ENCODE measurements around the gene RPAP3.

RPAP3 gene

DNA sequence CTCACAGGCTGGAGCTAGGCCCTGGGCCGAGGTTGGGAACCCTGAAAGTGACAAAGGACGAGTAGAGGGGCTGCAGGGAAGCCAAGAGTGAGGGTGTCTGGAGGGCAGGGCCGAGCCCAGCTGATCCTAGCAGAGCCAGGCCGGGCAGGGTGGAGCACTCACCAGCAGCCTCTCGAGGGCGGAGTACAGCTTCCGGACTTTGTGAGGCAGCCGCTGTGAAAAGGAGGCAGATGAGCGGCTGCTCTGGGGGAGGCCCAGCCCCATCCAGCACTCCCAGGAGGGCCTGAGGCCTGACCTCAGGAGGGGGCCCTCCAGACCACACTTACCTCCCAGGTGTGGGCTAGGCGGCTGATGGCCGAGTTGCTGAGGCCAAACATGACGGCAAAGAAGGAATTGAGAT lies 34.1 kb upstream of the RPAP3 start:
- Histone ChIP-seq H3K4me3 (ENCODE audit: severe bottlenecking) (no peak overlapping the region), H3K4me1 (ENCODE audit: insufficient read depth, poor library complexity, severe bottlenecking) (peaks cover 3% of the 10 kb centered on the region), H3K27me3 (ENCODE audit: insufficient read depth, poor library complexity, severe bottlenecking) (no peaks in the 10 kb centered on the region), H3K36me3 (ENCODE audit: low read depth) (no peaks in the 10 kb centered on the region), H3K9me3 (ENCODE audit: severe bottlenecking) (no peaks in the 10 kb centered on the region), H3K27ac (ENCODE audit: poor library complexity, severe bottlenecking) (no peak overlapping the region)
- DNase-seq (ENCODE audit: low spot score) = peak; percentile 55
- TF ChIP-seq, protein P1, sequence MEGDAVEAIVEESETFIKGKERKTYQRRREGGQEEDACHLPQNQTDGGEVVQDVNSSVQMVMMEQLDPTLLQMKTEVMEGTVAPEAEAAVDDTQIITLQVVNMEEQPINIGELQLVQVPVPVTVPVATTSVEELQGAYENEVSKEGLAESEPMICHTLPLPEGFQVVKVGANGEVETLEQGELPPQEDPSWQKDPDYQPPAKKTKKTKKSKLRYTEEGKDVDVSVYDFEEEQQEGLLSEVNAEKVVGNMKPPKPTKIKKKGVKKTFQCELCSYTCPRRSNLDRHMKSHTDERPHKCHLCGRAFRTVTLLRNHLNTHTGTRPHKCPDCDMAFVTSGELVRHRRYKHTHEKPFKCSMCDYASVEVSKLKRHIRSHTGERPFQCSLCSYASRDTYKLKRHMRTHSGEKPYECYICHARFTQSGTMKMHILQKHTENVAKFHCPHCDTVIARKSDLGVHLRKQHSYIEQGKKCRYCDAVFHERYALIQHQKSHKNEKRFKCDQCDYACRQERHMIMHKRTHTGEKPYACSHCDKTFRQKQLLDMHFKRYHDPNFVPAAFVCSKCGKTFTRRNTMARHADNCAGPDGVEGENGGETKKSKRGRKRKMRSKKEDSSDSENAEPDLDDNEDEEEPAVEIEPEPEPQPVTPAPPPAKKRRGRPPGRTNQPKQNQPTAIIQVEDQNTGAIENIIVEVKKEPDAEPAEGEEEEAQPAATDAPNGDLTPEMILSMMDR (IDR thresholded peaks at IDR 0.05; ENCODE audit: poor library complexity, severe bottlenecking) = no peak
- no peak for ATAC-seq (ENCODE audit: low read depth)

DNA sequence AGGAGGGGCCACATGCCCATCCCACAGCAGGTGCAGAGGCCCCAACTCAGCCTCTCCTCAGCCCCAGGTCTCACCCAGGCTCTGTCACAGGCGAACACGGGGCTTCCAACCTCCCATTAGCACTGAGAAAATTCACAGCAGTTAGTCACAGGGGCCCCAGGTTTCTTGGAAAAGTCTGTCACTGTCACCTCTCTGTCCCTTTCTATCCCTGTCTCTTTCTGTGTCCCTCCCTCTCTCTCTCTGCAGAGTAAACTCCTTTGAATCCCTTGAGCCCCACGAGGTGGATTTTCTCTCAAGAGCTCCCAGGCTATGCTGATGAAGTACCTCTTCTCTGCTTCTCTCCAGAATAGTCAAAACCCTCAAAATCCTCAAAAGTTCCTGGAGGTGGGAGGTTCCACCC lies 33.5 kb upstream of the RPAP3 start:
- no peaks in the 10 kb centered on the region for H3K36me3 ChIP-seq (ENCODE audit: low read depth)
- H3K4me1 ChIP-seq (ENCODE audit: insufficient read depth, poor library complexity, severe bottlenecking) = peaks cover 3% of the 10 kb centered on the region
- TF ChIP-seq, protein P1 (IDR thresholded peaks at IDR 0.05; ENCODE audit: poor library complexity, severe bottlenecking) = no peak
- H3K9me3 ChIP-seq (ENCODE audit: severe bottlenecking) = no peaks in the 10 kb centered on the region
- H3K4me3 ChIP-seq (ENCODE audit: severe bottlenecking) = no peak overlapping the region
- DNase-seq (ENCODE audit: low spot score) (no peak), ATAC-seq (ENCODE audit: low read depth) (no peak)
- H3K27me3 ChIP-seq (ENCODE audit: insufficient read depth, poor library complexity, severe bottlenecking) = no peaks in the 10 kb centered on the region
- no peak overlapping the region for H3K27ac ChIP-seq (ENCODE audit: poor library complexity, severe bottlenecking)

DNA sequence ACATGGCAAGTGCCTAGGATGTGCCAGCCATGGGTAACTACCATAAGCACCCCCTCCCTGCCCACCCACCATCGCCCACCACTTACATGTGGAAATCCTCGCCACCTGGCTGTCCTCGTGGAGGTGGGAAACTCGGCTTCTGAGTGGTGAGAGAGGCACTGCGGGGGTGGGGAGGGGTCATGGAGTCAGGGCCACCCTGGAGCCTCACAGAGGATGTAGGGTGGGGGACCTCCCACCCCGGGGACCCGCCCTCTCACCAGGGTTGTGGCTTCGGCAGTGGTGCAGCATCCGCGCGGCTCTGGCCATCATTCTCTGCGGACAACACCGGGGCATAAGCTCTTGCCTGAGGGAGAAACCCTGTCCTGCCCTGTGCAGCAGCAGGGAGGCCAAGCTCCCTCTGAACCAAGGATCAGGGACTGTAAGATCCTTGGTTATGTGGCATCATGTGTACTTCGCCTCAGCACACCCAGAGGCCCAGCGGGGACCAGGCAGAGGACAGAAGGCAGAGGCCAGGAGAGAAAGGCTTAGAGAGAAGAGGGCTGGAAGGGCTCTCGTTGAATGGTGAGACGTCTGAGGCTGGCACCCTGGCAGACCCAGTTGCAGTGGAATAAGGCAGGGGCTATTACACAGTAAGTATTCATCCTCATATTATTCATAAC lies 32.2 kb upstream of the RPAP3 start:
- Histone ChIP-seq H3K4me1 (ENCODE audit: insufficient read depth, poor library complexity, severe bottlenecking) (peaks cover 3% of the 10 kb centered on the region), H3K9me3 (ENCODE audit: severe bottlenecking) (no peaks in the 10 kb centered on the region), H3K4me3 (ENCODE audit: severe bottlenecking) (no peak overlapping the region), H3K27ac (ENCODE audit: poor library complexity, severe bottlenecking) (no peak overlapping the region), H3K27me3 (ENCODE audit: insufficient read depth, poor library complexity, severe bottlenecking) (no peaks in the 10 kb centered on the region), H3K36me3 (ENCODE audit: low read depth) (no peaks in the 10 kb centered on the region)
- DNase-seq (ENCODE audit: low spot score) = peak; percentile 59
- TF ChIP-seq, protein P1 (IDR thresholded peaks at IDR 0.05; ENCODE audit: poor library complexity, severe bottlenecking) = no peak
- ATAC-seq (ENCODE audit: low read depth) = no peak

DNA sequence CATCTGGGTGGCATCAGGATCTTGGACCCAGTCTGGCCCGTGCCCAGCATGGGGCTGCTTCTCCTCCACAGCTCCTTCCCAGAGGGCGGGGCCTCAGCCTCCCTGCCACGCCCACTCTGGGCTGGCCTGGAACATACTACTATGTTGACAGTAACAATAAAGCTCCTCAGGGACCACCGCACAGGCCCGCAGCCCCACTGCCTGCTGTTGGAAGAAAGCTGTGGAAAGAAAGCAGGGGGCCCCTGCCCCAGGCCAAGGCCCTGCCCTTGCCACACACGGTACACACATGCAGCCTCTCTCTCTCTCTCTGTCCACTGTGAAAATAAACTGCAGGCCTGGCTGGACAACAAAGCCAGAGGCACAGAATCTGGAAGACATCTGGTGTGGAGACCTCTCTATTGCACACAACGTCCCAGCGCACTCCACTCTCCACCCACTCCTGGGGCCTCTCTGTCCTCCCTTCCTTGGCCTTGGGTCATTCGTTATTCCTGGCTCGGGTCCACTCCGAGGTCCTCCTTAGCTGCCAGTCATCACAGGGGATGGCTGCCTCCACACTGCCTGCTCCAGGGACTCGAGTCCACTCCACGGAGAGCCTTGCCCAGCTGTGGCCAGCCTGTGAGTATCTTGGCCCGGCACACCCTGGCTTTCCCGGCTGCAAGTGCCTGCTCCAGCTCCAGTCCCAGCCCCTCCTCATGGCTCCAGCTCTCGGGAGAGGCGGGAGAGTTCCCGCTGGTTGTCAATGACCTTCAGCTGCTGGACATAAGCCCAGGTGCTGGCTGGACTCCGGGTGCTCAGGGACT lies 31.2 kb upstream of the RPAP3 start:
- DNase-seq (ENCODE audit: low spot score) (peak; percentile 56), ATAC-seq (ENCODE audit: low read depth) (no peak)
- Histone ChIP-seq H3K4me3 (ENCODE audit: severe bottlenecking) (no peak overlapping the region), H3K9me3 (ENCODE audit: severe bottlenecking) (no peaks in the 10 kb centered on the region), H3K27me3 (ENCODE audit: insufficient read depth, poor library complexity, severe bottlenecking) (no peaks in the 10 kb centered on the region), H3K36me3 (ENCODE audit: low read depth) (no peaks in the 10 kb centered on the region), H3K4me1 (ENCODE audit: insufficient read depth, poor library complexity, severe bottlenecking) (peaks cover 3% of the 10 kb centered on the region), H3K27ac (ENCODE audit: poor library complexity, severe bottlenecking) (no peak overlapping the region)
- TF ChIP-seq, protein P1 (IDR thresholded peaks at IDR 0.05; ENCODE audit: poor library complexity, severe bottlenecking) = no peak

DNA sequence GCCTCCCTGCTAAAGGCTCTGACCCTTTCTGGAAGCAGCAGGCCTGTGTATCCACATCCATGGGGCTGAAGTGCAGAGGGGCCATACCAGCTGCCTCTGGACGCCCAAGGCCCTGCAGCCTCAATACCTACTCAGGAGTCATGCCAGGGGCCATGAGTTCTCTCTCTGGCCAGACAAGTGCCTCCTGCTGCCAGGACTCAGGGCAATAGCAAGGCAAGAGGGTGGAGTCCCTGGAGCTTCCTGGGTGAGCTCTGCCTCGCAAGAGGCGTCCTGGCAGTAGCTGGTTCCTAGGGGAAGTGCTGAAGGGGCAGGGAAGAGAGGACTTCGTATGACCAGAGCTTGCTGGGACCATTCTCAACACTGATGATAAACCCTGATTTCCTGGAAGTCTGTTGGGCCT lies 30.4 kb upstream of the RPAP3 start:
- TF ChIP-seq, protein P1 (IDR thresholded peaks at IDR 0.05; ENCODE audit: poor library complexity, severe bottlenecking) = no peak
- no peaks in the 10 kb centered on the region for H3K9me3 ChIP-seq (ENCODE audit: severe bottlenecking)
- DNase-seq (ENCODE audit: low spot score) (no peak), ATAC-seq (ENCODE audit: low read depth) (no peak)
- no peaks in the 10 kb centered on the region for H3K27me3 ChIP-seq (ENCODE audit: insufficient read depth, poor library complexity, severe bottlenecking)
- H3K4me3 ChIP-seq (ENCODE audit: severe bottlenecking) = no peak overlapping the region
- H3K4me1 ChIP-seq (ENCODE audit: insufficient read depth, poor library complexity, severe bottlenecking) = peaks cover under 1% of the 10 kb centered on the region
- H3K27ac ChIP-seq (ENCODE audit: poor library complexity, severe bottlenecking) = no peak overlapping the region
- no peaks in the 10 kb centered on the region for H3K36me3 ChIP-seq (ENCODE audit: low read depth)

Measured in RWPE2 (cell line).